Skin epidermis (tissue), 12 donors: ENCODE data around the gene NADK2.
"Not testable (repeated sequence)": the region's sequence is repeated elsewhere in the genome, so short reads cannot be mapped to it uniquely, and the experiment has no call there.

Experiments
- H3K27ac ChIP-seq, 21 experiments: fragments of 200-600 bp; sonication (generic) in 11 of 21; one replicate each; pipeline ENCODE4 v1.5.0; 2020; ENCODE audit warnings: mild to moderate bottlenecking in 3 of 21, inconsistent platforms in 2 of 21, moderate library complexity in 2 of 21
- H3K4me3 ChIP-seq, 7 experiments: fragments of 200-600 bp; sonication (generic) in 2 of 7; one replicate each; pipeline ENCODE4 v1.5.0; 2020; ENCODE audit warnings: inconsistent platforms in 2 of 7, mild to moderate bottlenecking in 2 of 7, moderate library complexity in 1 of 7

The NADK2 gene

DNA sequence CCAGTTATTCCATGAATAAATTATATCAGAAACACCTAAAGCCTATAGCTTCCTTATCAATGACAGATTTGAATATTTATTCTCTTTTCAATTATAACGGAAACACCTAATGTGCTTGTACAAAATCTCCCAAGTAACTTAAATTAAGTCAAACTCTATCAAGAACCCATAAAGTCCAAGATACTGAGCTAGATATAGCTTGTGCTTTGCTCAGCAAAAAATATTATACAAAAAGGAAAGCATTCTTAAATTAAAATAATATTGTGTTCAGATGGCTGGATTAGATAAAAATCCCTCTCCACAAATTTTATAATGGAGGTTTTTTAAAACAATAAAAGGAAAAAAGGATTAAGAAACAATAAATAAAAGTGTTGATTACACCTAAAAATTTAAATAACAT lies 23.7 kb downstream of the NADK2 start:
- Histone ChIP-seq H3K27ac (no peak overlapping the region), H3K4me3 (no peak overlapping the region)

DNA sequence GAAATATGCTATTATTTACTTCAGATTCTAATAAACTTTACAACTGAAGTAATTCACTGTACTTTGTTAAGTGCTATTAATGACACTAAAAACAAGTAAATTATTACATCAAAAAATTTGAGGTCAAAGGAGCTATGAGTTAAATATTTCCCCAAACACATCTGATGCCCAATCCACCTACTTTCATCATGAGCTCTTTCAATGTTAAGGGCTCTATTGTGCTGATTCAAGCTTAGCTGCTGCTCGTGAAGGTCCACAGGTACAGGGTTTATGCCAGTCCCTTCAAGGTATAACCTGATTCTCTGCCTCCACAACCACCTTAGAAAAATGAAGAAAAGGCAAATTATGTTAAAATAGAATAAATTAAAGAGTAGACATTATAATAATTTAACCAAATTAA lies 24.2 kb downstream of the NADK2 start:
- no peak overlapping the region for H3K4me3 ChIP-seq

DNA sequence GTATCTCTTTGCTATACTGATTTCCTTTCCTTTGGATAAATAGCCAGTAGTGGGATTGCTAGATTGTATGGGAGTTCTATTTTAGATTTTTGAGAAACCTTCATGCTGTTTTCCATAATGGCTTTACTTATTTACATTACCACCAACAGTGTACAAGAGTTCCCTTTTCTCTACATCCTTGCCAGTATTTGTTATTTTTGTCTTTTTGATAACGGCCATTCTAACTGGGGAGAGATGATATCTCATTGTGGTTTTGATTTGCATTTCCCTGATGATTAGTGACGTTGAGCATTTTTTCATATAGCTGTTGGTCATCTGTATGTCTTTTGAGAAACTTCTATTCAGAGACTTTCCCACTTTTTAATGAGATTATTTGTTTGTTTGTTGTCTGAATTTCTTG lies 25.8 kb downstream of the NADK2 start:
- H3K27ac ChIP-seq, result no peak overlapping the region
- no peak overlapping the region for H3K4me3 ChIP-seq

More for the DNA sequence above, 24.2 kb downstream of the NADK2 start:
- H3K27ac ChIP-seq, result no peak overlapping the region

DNA sequence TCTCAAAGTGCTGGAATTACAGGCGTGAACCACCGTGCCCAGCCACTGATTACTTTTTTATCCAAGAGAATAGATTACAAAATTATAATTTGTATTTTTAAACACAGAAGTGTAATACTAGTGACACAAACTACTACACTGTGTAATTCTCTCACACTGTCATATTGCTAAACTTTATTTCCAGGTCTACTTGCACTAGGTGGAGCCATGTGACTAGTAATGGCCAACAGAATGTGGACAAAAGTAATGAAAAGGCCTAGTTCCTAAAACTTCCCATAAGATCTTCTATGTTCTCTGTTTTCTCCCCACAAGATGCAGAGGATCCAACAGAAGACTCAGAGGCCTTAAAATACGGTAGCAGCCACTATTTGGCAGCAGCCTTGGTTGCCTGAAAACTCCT lies 27.3 kb downstream of the NADK2 start:
- no peak overlapping the region for H3K27ac ChIP-seq
- no peak overlapping the region for H3K4me3 ChIP-seq

DNA sequence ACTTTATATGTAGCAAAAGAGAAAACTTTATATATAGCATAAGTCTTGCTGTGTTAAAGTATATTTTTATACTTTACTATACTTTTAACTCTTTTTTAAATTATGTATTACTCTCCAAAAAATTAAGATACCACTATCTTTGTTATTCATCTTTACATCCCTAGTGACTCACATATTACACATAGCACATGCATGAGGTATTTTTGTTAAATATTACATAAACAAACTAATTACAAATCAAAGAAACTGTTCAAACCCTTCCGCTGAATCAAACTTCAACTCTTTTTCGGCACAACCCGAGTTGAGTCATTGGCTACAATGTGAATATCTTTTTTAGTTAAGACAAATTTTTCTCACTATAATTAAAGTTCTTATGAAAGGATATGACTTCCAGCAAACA lies 32.1 kb downstream of the NADK2 start:
- H3K4me3 ChIP-seq, result no peak overlapping the region
- no peak overlapping the region for H3K27ac ChIP-seq

DNA sequence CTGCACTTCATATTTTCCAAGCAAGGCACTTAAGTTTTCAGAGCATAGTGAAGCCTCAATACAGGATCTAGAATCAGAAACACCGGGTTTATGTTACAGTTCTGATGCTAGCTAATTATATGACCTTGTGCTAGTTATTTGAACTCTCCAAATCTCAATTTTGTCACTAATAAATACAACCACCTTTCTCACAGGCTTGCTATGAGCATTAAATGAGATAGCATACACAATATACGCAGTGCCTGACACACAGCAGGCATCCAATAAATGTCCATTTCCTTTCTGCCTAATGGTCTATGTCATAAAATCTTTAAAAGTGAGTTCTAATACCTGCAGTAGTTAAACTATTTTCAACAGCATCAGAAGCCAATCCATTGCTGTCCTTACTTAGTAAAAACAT lies 32.9 kb downstream of the NADK2 start:
- H3K4me3 ChIP-seq, result no peak overlapping the region
- no peak overlapping the region for H3K27ac ChIP-seq

DNA sequence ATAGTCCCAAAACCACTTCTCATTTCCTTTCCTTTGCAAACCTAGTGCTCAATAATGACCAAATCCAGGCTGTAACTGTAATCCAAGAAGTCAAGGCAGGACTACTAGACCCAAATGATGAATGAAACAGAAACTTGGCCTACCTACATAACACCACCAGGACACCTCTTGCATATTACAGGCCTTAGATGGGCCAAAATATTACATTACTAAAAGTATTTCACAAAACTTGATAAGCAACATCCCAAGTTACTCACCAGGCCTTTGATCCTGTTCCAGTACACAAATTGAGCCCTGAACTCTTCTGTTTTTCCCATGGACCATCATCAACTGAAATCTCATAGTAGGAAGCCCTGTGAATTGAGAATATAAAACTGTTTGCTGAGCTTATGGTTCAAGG lies 34.8 kb downstream of the NADK2 start:
- Histone ChIP-seq H3K27ac (no peak overlapping the region), H3K4me3 (no peak overlapping the region)

DNA sequence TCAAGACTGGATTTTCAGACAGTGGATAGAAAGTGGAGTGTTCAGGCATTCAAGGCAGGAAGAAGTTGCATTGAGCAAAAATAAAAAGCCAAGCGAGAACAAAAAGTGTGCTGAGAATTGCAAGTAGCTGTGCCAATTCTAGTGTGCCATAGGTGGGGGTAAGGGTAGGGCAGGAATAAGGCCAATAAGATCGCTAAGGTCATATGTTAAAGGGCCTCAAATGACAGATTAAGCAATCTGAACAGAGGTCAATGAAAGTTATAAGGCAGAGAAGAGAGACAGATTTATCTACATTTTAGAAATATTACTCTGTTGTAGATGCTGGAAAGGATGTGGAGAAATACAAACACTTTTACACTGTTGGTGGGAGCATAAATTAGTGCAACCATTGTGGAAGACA lies 36.4 kb downstream of the NADK2 start:
- Histone ChIP-seq H3K4me3 (no peak overlapping the region), H3K27ac (no peak overlapping the region)

DNA sequence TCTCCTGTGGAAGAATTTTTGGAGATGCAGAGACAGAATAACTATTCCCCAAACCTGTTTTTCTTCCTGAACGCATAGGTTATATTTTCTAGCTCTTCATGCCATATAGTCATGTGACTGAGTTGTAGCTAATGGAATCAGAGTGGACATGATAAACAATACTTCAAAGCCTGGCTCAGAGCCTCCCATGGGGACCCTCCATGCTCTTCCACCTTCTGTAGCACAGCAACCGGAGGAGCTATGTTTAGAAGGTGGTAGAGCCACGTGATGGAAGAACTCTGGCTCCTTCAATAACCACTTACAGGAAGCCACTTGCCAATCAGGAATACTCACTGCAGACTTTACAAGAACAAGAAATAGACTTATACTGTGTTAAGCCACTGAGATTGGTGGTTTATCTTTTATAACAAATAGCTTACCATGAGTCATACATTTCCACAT lies 39.2 kb downstream of the NADK2 start:
- no peak overlapping the region for H3K4me3 ChIP-seq
- H3K27ac ChIP-seq, result no peak overlapping the region

DNA sequence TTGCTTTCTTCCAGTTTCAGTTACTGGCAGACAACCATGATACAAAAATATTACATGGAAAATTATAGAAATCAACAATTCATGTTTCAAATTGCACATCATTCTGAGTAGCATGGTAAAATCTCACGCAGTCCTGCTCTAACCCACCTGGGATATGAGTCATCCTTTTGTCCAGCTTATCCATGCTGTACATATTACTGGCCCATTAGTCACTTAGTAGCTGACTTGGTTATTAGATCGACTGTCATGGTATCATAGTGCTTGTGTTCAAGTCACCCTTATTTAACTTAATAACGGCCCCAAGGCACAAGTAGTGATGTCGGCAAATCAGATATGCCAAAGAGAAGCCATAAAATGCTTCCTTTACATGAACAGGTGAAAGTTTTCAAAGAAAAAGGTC lies 41.2 kb downstream of the NADK2 start:
- no peak overlapping the region for H3K27ac ChIP-seq
- no peak overlapping the region for H3K4me3 ChIP-seq

DNA sequence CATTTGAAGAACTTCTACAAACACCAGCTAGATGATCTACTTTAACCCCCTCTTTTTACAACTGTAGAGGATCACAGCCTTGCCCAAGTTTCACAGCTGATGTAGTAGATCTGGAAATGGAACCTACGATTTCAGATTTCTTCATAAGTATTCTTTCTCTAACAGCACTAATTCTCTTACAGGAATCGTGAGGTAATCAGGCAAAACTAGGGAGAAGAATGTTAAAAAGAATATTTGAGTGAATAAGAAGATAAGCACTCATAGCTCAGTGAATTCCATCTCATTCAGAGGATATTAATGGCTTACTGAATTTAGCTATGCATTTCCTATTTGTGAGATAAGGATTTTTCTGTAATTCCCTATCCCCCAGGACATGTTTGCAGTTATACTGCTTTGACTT lies 42.1 kb downstream of the NADK2 start:
- Histone ChIP-seq H3K27ac (no peak overlapping the region), H3K4me3 (no peak overlapping the region)

DNA sequence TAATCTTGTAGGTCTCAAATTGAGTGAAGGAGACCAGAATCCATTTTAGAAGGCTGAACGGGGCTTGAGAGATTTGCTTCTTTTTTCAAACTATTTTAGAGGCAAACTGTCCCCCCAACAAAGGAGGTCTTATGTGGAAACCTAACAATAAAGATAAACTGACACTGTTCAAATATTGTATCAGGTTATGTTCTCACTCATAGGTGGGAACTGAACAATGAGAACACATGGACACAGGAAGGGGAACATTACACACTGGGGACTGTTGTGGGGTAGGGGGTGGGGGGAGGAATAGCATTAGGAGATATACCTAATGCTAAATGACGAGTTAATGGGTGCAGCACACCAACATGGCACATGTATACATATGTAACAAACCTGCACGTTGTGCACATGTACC lies 42.9 kb downstream of the NADK2 start:
- not testable (repeated sequence) for H3K4me3 ChIP-seq, H3K27ac ChIP-seq

DNA sequence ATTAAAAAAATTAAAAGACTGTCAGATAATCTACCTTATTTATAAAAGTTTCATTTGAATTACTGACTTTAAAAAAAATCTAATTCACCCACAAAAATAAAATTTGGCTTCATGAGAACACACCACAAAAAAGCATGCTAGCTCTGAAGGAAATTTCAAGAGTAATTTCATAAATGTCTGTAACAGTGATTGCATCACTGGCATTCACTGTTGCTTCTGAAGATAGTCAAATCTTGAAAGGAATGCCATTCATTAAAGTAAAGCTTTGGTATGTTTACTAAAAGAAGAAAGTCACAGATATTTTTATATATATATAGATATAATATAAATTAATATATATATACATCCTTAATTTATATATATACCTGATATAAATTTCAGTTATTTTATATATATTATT lies 43.4 kb downstream of the NADK2 start:
- H3K4me3 ChIP-seq, result no peak overlapping the region
- no peak overlapping the region for H3K27ac ChIP-seq

DNA sequence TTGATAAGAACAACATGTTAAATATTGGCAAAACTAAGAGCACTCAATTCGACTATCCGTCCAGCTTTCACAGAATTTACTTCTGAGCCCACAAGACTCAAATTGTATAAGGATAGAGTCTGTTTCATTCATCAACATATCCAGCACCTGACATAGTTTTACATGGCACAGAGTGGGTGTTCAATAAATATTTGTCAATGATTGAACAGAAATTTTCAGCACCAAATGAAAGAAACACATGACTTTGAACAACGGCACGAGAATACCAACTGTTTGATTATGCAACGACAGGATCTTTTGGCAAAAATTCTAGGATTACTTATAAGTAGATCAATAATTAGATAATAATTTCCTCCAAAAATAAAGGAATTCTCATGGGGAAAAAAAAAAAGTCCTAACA lies 48.0 kb downstream of the NADK2 start:
- H3K27ac ChIP-seq, result no peak overlapping the region
- H3K4me3 ChIP-seq, result no peak overlapping the region

DNA sequence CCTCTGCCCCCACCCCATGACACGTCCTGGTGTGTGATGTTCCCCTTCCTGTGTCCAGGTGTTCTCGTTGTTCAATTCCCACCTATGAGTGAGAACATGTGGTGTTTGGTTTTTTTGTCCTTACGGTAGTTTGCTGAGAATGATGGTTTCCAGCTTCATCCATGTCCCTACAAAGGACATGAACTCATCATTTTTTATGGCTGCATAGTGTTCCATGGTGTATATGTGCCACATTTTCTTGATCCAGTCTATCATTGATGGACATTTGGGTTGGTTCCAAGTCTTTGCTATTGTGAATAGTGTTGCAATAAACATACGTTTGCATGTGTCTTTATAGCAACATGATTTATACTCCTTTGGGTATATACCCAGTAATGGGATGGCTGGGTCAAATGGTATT lies 57.3 kb downstream of the NADK2 start:
- not testable (repeated sequence) for H3K27ac ChIP-seq, H3K4me3 ChIP-seq

DNA sequence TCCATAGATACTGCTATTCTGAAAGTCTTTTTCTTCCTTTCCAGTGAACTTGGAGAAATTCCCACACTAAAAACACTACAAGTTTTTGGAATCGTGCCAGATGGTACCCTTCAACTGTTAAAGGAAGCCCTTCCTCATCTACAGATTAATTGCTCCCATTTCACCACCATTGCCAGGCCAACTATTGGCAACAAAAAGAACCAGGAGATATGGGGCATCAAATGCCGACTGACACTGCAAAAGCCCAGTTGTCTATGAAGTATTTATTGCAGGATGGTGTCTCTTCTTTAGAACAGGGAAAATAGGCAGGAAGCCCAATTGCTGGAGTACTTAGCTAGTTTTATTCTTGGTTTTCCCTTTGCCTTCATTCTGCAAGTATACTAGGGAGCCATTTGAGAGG lies 60.0 kb downstream of the NADK2 start:
- H3K27ac ChIP-seq, result no peak overlapping the region
- no peak overlapping the region for H3K4me3 ChIP-seq

DNA sequence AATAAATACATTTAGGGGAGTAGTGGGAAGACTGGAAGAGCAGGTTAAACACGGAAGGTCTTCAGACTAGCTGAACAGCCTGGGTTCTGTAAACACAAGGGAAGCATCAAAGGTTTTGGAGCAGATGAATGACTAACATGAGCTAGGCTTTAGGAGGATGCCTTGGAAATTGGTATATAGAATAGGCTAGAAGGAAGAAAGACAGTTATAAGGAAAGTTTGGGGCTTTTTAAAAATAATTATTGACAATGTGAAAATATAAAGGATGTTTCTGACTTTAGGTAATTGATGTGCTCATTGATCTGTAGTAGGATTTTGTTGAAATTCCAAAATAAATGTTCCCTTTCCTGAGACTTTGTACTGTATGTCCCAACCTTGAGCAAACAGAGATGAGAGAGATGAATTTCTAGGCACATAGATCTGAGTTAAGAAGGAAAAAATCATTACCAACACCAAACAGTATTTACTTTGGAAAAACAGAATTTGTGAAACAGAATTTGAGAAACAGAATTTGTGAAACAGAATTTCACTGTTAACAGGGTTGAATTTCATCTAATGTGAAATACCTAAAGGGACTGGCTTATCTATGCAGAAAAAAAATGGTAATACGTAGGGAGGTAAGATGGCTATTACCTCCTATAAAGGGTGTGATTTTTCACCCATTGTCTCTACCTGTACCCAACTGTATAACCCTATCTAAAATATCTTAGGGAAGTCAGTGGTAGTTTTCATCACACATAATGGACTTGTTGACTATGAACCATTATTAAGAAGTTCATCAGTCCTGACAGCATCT lies 61.0 kb downstream of the NADK2 start:
- Histone ChIP-seq H3K27ac (no peak overlapping the region), H3K4me3 (no peak overlapping the region)

DNA sequence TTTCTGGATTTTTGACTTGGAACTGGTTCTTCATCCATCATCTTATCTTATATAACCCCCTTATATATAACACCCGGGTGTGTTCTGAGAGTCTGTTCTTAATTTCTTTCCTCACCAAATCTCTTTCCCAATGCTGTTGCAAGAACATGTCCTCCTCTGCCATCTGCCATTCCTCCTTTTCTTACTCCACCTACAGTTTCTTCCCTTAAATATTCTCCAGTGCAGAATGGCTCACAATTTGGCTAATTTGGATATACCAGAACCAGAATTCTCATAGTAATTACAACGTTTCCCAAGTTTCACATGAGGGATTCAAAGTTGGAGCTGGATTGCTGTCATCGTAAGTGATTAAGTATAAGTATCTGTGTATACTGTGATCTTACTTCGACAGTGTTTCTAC lies 61.8 kb downstream of the NADK2 start:
- H3K4me3 ChIP-seq, result no peak overlapping the region
- no peak overlapping the region for H3K27ac ChIP-seq

DNA sequence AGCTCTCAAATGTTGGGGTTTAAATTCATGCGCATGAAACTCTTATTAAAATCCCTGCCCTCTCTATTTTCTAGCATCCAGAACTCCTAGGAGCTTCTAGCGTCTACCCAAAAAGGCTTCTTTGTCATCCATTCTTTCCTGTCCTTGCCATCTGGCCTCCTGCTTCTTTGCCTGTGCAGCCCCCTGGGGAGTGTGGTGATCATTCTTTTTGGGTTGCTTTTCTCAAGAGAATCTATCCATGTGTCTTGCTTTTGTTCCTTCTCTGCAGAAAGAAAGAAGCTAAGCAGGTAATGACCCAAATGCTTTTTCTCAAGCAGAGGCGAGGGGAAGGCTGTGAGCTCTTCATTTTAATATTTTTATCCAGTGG lies 63.2 kb downstream of the NADK2 start:
- Histone ChIP-seq H3K27ac (no peak overlapping the region), H3K4me3 (no peak overlapping the region)

DNA sequence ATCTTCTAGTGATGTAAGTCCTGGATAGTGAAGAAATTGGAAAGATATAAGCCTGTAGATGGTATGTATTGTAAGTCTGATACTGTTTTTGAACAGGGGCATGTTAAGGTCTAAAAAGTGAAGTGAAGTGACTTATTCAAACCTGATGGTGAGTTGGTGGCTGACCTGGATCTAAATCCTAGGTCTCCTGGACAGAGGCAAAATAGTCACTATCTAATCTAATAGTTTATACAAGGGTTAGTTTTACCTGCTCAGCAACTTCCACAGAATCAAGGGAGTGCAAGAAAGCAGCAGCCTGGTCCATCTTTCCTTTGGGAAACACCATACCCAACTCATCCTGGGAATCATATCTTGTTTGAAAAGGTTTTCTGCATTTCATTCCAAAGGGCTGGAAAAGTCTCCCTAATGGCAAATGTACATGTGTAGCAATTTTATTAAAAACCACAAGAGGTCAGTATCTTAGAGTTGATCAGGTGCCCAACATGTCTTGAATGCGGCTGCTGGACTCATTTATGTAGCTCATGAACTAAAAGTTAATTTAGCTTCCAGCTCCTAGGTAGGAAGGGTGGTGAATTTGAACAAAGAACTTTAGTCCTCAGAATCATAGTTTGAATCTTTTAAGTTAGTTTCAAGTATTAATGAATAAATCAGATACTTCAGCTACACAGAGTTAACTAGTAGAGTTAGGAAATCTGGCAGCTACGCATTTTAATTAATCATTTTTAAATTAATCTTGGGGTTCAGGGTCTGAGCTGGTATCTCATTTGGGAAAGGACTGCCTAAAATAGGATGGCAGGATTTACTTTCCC lies 63.8 kb downstream of the NADK2 start:
- Histone ChIP-seq H3K4me3 (no peak overlapping the region), H3K27ac (no peak overlapping the region)

DNA sequence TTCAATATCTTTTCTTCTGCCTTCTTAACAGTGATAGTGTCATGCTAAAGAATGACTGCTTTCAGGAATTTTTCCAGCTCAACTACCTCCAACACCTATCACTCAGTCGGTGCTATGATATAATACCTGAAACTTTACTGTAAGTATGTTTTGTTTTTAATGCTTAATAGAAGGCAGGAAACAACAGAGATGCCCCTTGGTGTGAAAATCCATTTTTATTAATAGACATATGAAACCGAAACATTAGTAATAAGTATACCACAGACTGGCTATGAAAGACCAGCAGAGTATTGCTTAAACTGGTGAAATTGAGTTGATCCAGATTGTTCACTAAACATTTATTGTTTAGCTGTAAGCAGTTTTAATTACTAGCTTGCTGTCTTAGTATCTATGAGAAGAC lies 64.6 kb downstream of the NADK2 start:
- H3K4me3 ChIP-seq, result no peak overlapping the region
- no peak overlapping the region for H3K27ac ChIP-seq

DNA sequence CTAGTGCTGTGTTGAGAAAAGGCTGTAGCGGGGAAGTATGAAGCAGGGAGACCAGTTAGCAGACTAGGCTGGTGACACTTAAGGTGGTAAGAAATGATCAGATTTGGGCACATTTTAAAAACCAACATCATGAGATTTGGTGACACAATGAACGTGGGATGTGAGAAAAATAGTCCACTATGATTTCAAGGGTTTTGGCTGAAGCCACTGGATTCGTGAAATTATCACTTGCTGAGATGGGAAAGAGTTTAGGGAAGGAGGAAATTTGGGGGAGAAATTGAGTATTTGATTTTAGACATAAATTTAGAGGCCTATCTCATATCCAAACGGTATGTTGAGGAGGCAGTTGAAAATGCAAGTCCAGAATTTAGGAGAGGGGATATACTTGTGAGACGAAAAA lies 66.7 kb downstream of the NADK2 start:
- Histone ChIP-seq H3K27ac (no peak overlapping the region), H3K4me3 (no peak overlapping the region)
